ENCODE results near the gene ZDHHC14.

- TF ChIP-seq CTCF (IDR thresholded peaks at IDR 0.05) (no peak), ZFX (IDR thresholded peaks at IDR 0.05; ENCODE audit: borderline replicate concordance) (no peak)
Observed at GRCh38 chr6:157695301-157696040, 314.5 kb downstream of the ZDHHC14 start.

Data from 22Rv1 (cell line).